Astrocyte (in vitro differentiated cells and primary cell): ENCODE results near the gene COX7A2. TPM values are rescaled to one million over a fixed set of nuclear protein-coding genes. Genes with fewer than 3 reads are reported as not detected.

ENCODE experiments used
- DNase-seq: peaks from one replicate; pipeline ENCODE4 v3.0.0-alpha.2; 2010; ENCODE audit warnings: low read depth
- FAIRE-seq: peaks from 2 replicates; lab custom pipeline; 2011; peaks lifted over from hg19 to GRCh38; lab: Jason Lieb, UNC
- H2AFZ ChIP-seq: 2 replicates; pipeline ENCODE4 v1.6.0; 2012; ENCODE audit warnings: low read depth, low read length, inconsistent platforms
- H3K27ac ChIP-seq: 2 replicates; pipeline ENCODE4 v1.5.1; 2011; ENCODE audit warnings: low read depth, low read length, inconsistent platforms
- H3K27me3 ChIP-seq: 2 replicates; pipeline ENCODE4 v1.6.0; 2011; ENCODE audit warnings: low read length, inconsistent platforms; ENCODE audit not compliant: insufficient read depth
- H3K36me3 ChIP-seq: 2 replicates; pipeline ENCODE4 v1.5.1; 2011; ENCODE audit warnings: low read length, inconsistent platforms; ENCODE audit not compliant: insufficient read depth
- H3K4me1 ChIP-seq: 2 replicates; pipeline ENCODE4 v1.5.1; 2011; ENCODE audit warnings: low read length, inconsistent platforms; ENCODE audit not compliant: insufficient read depth
- H3K4me2 ChIP-seq: 2 replicates; pipeline ENCODE4 v1.6.0; 2012; ENCODE audit warnings: low read length, inconsistent platforms
- H3K4me3 ChIP-seq: 2 replicates; pipeline ENCODE4 v1.5.1; 2011; ENCODE audit warnings: low read depth, mild to moderate bottlenecking, low read length, inconsistent platforms; ENCODE audit not compliant: insufficient read depth
- H3K79me2 ChIP-seq: 2 replicates; pipeline ENCODE4 v1.6.0; 2012; ENCODE audit warnings: mild to moderate bottlenecking, low read length, inconsistent platforms; ENCODE audit not compliant: insufficient read depth
- H3K9ac ChIP-seq: 2 replicates; pipeline ENCODE4 v1.6.0; 2012; ENCODE audit warnings: mild to moderate bottlenecking, low read length, inconsistent platforms
- H3K9me3 ChIP-seq: 2 replicates; pipeline ENCODE4 v1.5.1; 2012; ENCODE audit warnings: low read depth, mild to moderate bottlenecking, low read length, inconsistent platforms; ENCODE audit not compliant: insufficient read depth
- H4K20me1 ChIP-seq: 2 replicates; pipeline ENCODE4 v1.6.0; 2012; ENCODE audit warnings: low read length, inconsistent platforms; ENCODE audit not compliant: insufficient read depth
- H3K27ac Mint-ChIP-seq: one replicate; pipeline ENCODE4 v1.8.0; 2021; ENCODE audit warnings: mild to moderate bottlenecking, mixed read lengths; ENCODE audit not compliant: unreplicated experiment
- H3K27me3 Mint-ChIP-seq: one replicate; pipeline ENCODE4 v1.8.0; 2021; ENCODE audit warnings: low read depth, mixed read lengths; ENCODE audit not compliant: unreplicated experiment
- H3K36me3 Mint-ChIP-seq: one replicate; pipeline ENCODE4 v1.8.0; 2021; ENCODE audit warnings: low read depth, mixed read lengths; ENCODE audit not compliant: unreplicated experiment
- H3K4me1 Mint-ChIP-seq: one replicate; pipeline ENCODE4 v1.8.0; 2021; ENCODE audit warnings: low read depth, mixed read lengths; ENCODE audit not compliant: unreplicated experiment
- H3K4me3 Mint-ChIP-seq: one replicate; pipeline ENCODE4 v1.8.0; 2021; ENCODE audit warnings: mild to moderate bottlenecking, moderate library complexity, mixed read lengths; ENCODE audit not compliant: unreplicated experiment
- H3K9me3 Mint-ChIP-seq: one replicate; pipeline ENCODE4 v1.8.0; 2021; ENCODE audit warnings: mild to moderate bottlenecking, mixed read lengths; ENCODE audit not compliant: unreplicated experiment
- EZH2 ChIP-seq: IDR thresholded peaks from 2 replicates; pipeline ENCODE4 v1.6.1; 2012; ENCODE audit warnings: mild to moderate bottlenecking, low read length, inconsistent platforms; ENCODE audit not compliant: insufficient read depth
- total RNA-seq: library from RNA; stranded (reverse); gene quantifications from 2 replicates; pipeline ENCODE4 v1.2.1, GENCODE V29; 2021
- TF ChIP-seq, protein P1 (sequence below): IDR thresholded peaks from 2 replicates; pipeline ENCODE4 v1.5.1; 2011; ENCODE audit warnings: low read depth, mild to moderate bottlenecking, inconsistent platforms, low read length, moderate library complexity; ENCODE audit not compliant: insufficient read depth

Gene COX7A2
- total RNA-seq, 1 donor from 2014 or later = 463 TPM

DNA sequence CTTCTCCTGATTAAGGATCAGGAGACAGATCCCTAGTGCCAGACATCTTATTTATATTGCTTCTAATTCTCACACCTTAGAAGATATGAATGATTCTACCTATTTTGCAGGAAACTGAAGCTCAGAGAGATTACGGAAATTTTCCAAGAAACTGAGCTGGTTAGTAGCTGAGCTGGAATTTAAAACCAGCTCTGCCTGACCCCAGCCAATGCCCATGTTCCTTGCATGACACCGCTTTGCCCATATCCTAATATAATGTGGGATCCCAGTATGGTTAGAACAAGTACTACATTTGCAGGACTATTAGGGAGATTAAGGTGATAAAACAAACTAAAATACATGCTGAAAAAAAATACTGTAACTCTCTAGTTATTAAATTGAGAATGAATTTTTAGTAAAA lies 39.1 kb upstream of the COX7A2 start:
- H3K4me1 ChIP-seq = peaks cover 22% of the 10 kb centered on the region
- no peaks in the 10 kb centered on the region for H3K27me3 Mint-ChIP-seq
- H3K36me3 ChIP-seq = no peaks in the 10 kb centered on the region
- no peak overlapping the region for H3K27ac ChIP-seq
- no peak overlapping the region for H2AFZ ChIP-seq
- FAIRE-seq = no peak
- H3K9me3 Mint-ChIP-seq = no peaks in the 10 kb centered on the region
- H3K4me3 Mint-ChIP-seq = no peak overlapping the region
- DNase-seq = no peak
- no peak for TF ChIP-seq EZH2
- TF ChIP-seq, protein P1, sequence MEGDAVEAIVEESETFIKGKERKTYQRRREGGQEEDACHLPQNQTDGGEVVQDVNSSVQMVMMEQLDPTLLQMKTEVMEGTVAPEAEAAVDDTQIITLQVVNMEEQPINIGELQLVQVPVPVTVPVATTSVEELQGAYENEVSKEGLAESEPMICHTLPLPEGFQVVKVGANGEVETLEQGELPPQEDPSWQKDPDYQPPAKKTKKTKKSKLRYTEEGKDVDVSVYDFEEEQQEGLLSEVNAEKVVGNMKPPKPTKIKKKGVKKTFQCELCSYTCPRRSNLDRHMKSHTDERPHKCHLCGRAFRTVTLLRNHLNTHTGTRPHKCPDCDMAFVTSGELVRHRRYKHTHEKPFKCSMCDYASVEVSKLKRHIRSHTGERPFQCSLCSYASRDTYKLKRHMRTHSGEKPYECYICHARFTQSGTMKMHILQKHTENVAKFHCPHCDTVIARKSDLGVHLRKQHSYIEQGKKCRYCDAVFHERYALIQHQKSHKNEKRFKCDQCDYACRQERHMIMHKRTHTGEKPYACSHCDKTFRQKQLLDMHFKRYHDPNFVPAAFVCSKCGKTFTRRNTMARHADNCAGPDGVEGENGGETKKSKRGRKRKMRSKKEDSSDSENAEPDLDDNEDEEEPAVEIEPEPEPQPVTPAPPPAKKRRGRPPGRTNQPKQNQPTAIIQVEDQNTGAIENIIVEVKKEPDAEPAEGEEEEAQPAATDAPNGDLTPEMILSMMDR = no peak
- peaks cover 53% of the 10 kb centered on the region for H4K20me1 ChIP-seq
- no peaks in the 10 kb centered on the region for H3K9me3 ChIP-seq
- no peaks in the 10 kb centered on the region for H3K36me3 Mint-ChIP-seq
- H3K4me1 Mint-ChIP-seq = peaks cover 21% of the 10 kb centered on the region
- H3K4me2 ChIP-seq = peak overlapping the region; percentile 97
- H3K27me3 ChIP-seq = no peaks in the 10 kb centered on the region
- peak overlapping the region; percentile 96 for H3K9ac ChIP-seq
- H3K79me2 ChIP-seq = peaks cover 72% of the 10 kb centered on the region
- H3K4me3 ChIP-seq = peak overlapping the region; percentile 90
- peak overlapping the region; percentile 48 for H3K27ac Mint-ChIP-seq

DNA sequence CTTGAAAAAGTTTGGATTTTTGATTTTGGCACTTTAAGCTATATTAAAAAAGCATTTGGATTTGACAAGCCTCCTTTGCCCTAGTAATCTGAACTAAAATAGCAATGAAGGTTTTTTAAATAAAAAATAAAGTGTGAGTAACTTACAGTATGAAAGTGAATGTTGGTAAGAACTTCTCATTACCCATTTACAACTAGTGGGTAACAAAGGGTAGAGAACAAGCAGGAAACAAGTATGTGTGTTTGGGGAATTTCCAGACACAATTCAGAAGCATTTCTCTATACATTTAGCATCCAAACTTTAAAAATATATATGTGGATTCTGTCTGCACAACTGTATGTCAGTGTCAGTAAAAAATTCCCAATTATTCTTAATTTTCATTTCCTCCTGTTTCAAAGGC lies 38.1 kb upstream of the COX7A2 start:
- H3K9me3 Mint-ChIP-seq = no peaks in the 10 kb centered on the region
- Histone ChIP-seq H3K9ac (peak overlapping the region; percentile 47), H2AFZ (no peak overlapping the region), H3K4me2 (peak overlapping the region; percentile 97), H3K4me1 (peaks cover 22% of the 10 kb centered on the region), H4K20me1 (peaks cover 53% of the 10 kb centered on the region), H3K4me3 (no peak overlapping the region), H3K79me2 (peaks cover 82% of the 10 kb centered on the region), H3K9me3 (no peaks in the 10 kb centered on the region), H3K36me3 (no peaks in the 10 kb centered on the region), H3K27me3 (no peaks in the 10 kb centered on the region), H3K27ac (no peak overlapping the region)
- no peak for TF ChIP-seq EZH2
- TF ChIP-seq, protein P1 = no peak
- H3K27me3 Mint-ChIP-seq = no peaks in the 10 kb centered on the region
- no peak overlapping the region for H3K27ac Mint-ChIP-seq
- peaks cover 25% of the 10 kb centered on the region for H3K4me1 Mint-ChIP-seq
- no peaks in the 10 kb centered on the region for H3K36me3 Mint-ChIP-seq
- FAIRE-seq = no peak
- H3K4me3 Mint-ChIP-seq = no peak overlapping the region
- DNase-seq = no peak

DNA sequence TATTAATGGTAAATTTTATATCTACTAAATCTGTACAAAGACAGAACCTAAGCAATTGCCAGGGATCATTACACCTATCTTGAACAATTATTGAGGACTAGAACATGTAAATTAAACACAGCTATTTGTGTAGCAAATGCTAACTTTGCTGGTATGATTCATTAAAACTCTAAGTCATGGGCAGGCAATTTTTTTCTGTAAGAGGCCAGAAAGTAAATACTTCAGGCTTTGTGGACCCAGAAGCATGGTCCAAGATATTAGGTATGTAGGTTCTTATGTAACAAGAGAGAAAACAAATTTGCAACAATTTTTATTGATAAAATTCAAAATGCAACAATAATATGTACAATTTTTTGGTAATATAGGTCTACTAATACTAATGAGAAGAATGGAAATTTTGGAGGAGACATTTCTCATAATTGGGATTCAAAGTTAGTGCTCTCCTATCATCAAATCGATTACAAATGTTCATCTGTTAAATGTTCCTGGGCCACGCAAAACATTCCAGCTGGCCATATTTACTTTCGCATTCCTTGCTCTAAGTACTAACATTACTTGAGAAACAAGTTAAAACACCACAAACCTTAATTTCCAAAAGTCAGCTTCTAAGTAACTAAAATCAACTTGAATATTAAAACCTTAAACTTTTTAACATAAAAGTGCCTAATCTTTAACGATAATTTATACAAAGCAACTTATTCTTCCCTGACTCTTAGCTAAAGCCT lies 36.7 kb upstream of the COX7A2 start:
- Mint-ChIP-seq H3K27me3 (no peaks in the 10 kb centered on the region), H3K9me3 (no peaks in the 10 kb centered on the region), H3K36me3 (peaks cover under 1% of the 10 kb centered on the region), H3K4me1 (peaks cover 29% of the 10 kb centered on the region), H3K27ac (peak overlapping the region; percentile 15), H3K4me3 (peak overlapping the region; percentile 73)
- TF ChIP-seq, protein P1 = no peak
- TF ChIP-seq EZH2 = no peak
- Histone ChIP-seq H2AFZ (no peak overlapping the region), H3K27me3 (no peaks in the 10 kb centered on the region), H3K27ac (no peak overlapping the region), H3K4me1 (peaks cover 29% of the 10 kb centered on the region), H3K9ac (no peak overlapping the region), H3K4me3 (no peak overlapping the region), H3K79me2 (peaks cover 90% of the 10 kb centered on the region), H3K9me3 (no peaks in the 10 kb centered on the region), H3K4me2 (peak overlapping the region; percentile 36), H4K20me1 (peaks cover 53% of the 10 kb centered on the region), H3K36me3 (no peaks in the 10 kb centered on the region)
- peak; percentile 42 for DNase-seq
- peak; percentile 13 for FAIRE-seq
